Measurements from ENCODE around the gene ZFC3H1. TPM values are rescaled to one million over a fixed set of nuclear protein-coding genes. Genes with fewer than 3 reads are reported as not detected.

ZFC3H1 gene
- total and polyA plus RNA-seq, 11 donors, result 9.8 to 27.3 (median 17.4) TPM

DNA sequence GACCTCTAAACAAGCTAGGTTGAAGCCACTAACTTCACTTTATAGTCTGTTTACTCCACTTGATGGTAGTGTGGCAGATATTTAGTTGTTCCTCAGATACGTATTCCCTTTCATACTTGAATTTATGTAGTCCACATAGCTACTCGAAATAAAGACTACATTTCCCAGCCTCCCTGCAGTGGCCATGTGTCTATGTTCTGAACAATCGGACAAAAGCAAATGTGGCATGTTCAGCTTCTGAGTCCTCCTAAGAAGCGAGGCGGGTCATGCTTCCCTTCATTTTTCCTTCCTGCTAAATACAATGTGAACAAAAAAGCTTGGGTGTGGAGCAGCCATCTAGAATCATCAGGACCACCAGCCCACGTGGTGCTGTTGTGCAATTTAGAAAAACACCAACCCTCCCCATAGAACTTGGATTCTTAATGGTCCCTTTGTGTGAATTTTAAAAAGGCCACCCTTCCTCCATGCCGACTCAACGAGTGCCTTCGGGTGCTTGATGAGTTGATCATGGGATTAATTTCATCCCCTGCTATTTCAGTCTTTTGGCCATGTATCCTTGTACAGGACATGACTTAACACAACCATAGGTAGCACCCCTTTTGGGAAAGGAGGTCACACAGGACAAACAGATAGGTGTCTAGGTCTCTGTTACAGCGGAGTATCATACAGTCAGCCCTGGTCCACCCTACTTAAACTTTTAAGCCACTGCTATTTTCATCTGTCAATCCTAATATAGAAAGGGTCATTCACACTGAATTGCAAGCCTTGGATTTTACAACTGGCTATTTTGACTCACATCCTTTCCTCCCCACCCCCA is 60.7 kb downstream of the ZFC3H1 start:
- intact Hi-C loops (cut with DNase I), result no loop called here
- ATAC-seq, result peak in 3 of 4 donors; percentile 26 to 42 (median 41)

DNA sequence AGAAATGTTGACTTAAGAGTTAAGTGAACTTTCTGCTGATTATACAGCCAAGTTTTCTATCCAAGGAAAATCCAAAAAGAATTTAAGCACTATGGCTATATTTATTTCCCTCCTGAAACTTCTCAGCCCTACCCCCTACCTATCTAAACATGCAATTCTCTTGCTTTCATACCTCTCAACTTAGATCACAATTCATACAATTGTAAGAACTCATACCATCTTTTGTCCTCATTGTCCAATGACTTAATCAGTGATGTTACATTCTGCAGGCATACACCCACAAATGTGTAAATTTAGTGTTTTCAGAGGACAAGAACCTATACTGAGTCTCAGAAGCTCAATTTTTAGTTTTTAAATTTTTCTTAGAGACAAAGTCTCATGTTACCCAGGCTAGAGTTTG is 62.1 kb downstream of the ZFC3H1 start:
- intact Hi-C loops (cut with DNase I), result no loop called here
- H3K9me3 ChIP-seq, result no peaks in the 10 kb centered on the region
- DNase-seq (no peak), ATAC-seq (no peak)
- no peak overlapping the region for H3K4me3 ChIP-seq
- no peak overlapping the region for H3K27ac ChIP-seq
- H3K4me1 ChIP-seq, result peaks cover 0 to 7% (median 0%) of the 10 kb centered on the region in 12 donors
- peaks cover 0 to 6% (median 0%) of the 10 kb centered on the region in 9 donors for H3K27me3 ChIP-seq
- TF ChIP-seq, protein P1, sequence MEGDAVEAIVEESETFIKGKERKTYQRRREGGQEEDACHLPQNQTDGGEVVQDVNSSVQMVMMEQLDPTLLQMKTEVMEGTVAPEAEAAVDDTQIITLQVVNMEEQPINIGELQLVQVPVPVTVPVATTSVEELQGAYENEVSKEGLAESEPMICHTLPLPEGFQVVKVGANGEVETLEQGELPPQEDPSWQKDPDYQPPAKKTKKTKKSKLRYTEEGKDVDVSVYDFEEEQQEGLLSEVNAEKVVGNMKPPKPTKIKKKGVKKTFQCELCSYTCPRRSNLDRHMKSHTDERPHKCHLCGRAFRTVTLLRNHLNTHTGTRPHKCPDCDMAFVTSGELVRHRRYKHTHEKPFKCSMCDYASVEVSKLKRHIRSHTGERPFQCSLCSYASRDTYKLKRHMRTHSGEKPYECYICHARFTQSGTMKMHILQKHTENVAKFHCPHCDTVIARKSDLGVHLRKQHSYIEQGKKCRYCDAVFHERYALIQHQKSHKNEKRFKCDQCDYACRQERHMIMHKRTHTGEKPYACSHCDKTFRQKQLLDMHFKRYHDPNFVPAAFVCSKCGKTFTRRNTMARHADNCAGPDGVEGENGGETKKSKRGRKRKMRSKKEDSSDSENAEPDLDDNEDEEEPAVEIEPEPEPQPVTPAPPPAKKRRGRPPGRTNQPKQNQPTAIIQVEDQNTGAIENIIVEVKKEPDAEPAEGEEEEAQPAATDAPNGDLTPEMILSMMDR (IDR thresholded peaks at IDR 0.05), result no peak
- no peak for TF ChIP-seq POLR2A (IDR thresholded peaks at IDR 0.05)
- H3K36me3 ChIP-seq, result peaks cover 0 to 16% (median 8%) of the 10 kb centered on the region in 9 donors

More for the DNA sequence above, 60.7 kb downstream of the ZFC3H1 start:
- 64 to 77% (median 71%) methylated on average over 10 of the region's 10 CpGs for WGBS, 4 donors
- Histone ChIP-seq H3K36me3 (peaks cover 0 to 30% (median 20%) of the 10 kb centered on the region in 9 donors), H3K27me3 (no peaks in the 10 kb centered on the region), H3K4me3 (no peak overlapping the region), H3K27ac (no peak overlapping the region), H3K9me3 (no peaks in the 10 kb centered on the region), H3K4me1 (peaks cover 0 to 7% (median 0%) of the 10 kb centered on the region in 12 donors)
- no peak for TF ChIP-seq POLR2A (IDR thresholded peaks at IDR 0.05)
- TF ChIP-seq, protein P1 (IDR thresholded peaks at IDR 0.05), result no peak
- DNase-seq, result no peak

DNA sequence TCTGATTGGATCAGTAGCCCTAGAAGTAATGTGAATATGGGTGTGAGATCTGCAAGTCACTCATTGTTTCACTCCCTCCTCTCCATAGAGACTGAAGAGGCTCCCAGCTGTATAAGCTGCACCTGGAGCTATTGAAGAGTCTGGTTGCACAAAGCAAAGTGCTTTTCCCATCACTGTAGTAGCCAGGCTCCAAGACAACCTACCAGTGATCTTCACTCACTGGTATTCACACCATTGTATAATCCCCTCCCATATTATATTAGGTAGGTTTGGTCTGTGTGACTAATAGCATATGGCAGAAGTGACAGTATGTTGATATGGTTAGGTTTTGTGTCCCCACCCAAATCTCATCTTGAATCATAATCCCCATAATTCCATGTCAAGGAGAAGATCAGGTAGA is 64.4 kb downstream of the ZFC3H1 start:
- intact Hi-C loops (cut with DNase I), result no loop called here
- Histone ChIP-seq H3K9me3 (no peaks in the 10 kb centered on the region), H3K36me3 (no peaks in the 10 kb centered on the region), H3K27me3 (peaks cover 0 to 23% (median 0%) of the 10 kb centered on the region in 9 donors), H3K27ac (no peak overlapping the region), H3K4me3 (no peak overlapping the region), H3K4me1 (peaks cover 0 to 7% (median 0%) of the 10 kb centered on the region in 12 donors)
- DNase-seq, result no peak
- ATAC-seq, result no peak
- TF ChIP-seq, protein P1 (IDR thresholded peaks at IDR 0.05), result no peak
- TF ChIP-seq POLR2A (IDR thresholded peaks at IDR 0.05), result no peak

DNA sequence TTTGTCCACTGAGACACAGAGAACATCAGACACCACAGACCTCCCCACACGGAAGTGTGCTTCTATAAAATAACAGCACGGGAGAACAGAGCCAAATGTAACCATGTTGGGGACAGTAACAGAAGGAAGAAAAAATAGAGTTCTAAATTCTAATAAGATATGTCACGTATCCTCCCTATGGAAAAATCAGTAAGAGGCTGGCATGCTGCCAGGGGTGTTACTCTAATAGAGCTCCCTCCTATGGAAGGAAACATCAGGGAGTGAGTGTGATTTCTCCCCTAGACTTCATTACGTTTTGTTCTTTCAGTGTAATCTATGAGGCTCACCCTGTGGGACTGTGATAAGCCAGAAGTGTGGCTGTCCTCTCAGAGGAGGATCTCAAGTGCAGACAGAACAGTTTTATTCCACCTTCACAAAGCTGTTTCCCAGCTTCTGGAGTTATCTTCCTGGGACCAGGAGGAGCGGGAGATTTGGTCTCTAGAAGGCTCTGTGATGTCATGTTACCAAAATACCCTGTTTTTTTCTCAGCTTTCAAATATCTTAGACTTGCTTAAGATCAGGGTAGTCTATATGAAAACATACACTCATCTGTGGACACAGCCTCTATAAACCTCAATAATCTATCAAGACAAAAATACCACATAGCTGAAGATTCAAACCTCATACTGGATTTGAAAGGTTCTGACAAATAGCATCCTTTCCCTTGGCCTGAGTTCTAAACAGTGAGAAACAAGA is 69.3 kb downstream of the ZFC3H1 start:
- no peaks in the 10 kb centered on the region for H3K9me3 ChIP-seq
- intact Hi-C loops (cut with DNase I), result no loop called here
- ATAC-seq, result peak in 2 of 4 donors; percentile 18 to 26
- no peaks in the 10 kb centered on the region for H3K4me1 ChIP-seq
- no peak for TF ChIP-seq POLR2A (IDR thresholded peaks at IDR 0.05)
- TF ChIP-seq, protein P1 (IDR thresholded peaks at IDR 0.05), result no peak
- peak in 1 of 5 donors; percentile 42 for DNase-seq
- WGBS, 4 donors, result 23 to 32% (median 24%) methylated on average over 5 of the region's 5 CpGs
- H3K36me3 ChIP-seq, result no peaks in the 10 kb centered on the region
- H3K27me3 ChIP-seq, result peaks cover 0 to 40% (median 0%) of the 10 kb centered on the region in 9 donors
- H3K27ac ChIP-seq, result no peak overlapping the region
- H3K4me3 ChIP-seq, result peak overlapping the region in 7 of 12 donors; percentile 14 to 46 (median 17)
